ENCODE results near the gene CHCHD3.

CHCHD3 gene

DNA sequence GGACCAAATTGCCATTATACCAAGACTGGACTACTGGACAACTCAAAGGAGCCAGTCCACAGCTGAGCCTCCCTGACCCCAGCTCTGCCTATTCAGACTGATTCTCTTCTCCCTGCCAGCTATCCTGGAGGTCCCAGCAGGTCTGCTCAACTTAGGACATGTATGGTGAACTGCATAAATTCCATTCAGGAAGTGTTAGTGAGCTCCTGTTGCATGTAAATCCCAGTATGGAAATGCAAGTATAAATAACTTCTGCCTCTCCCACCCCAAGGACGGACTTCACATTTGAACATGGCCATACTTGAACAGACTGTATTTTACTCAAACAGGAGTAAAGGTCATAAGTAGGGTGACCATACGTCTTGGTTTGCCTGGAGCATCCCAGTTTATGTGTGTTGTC is 128.4 kb downstream of the CHCHD3 start:
- Histone ChIP-seq H3K36me3 (peaks cover 23 to 83% (median 45%) of the 10 kb centered on the region in 11 experiments; a peak in 21 of 22 replicates), H3K4me2 (no peak overlapping the region), H3K27me3 (no peaks in the 10 kb centered on the region), H3K27ac (no peak overlapping the region), H3K9ac (no peak overlapping the region), H3K4me3 (no peak overlapping the region), H3K9me3 (replicated peaks in 1 of 11) (peaks cover 0 to 9% (median 0%) of the 10 kb centered on the region in 11 experiments; a peak in 5 of 22 replicates), H3K4me1 (no peaks in the 10 kb centered on the region), H4K20me1 (peaks cover 0 to 12% (median 4%) of the 10 kb centered on the region in 11 experiments; a peak in 8 of 22 replicates)
- no peak for TF ChIP-seq Cebpa-rat (IDR thresholded peaks at IDR 0.05)

- peaks cover 13 to 63% (median 31%) of the 10 kb centered on the region in 11 experiments for H3K36me3 ChIP-seq
- no peaks in the 10 kb centered on the region for H3K27me3 ChIP-seq
- no peak overlapping the region for H3K27ac ChIP-seq
- no peak overlapping the region for H3K4me2 ChIP-seq
- no peak overlapping the region for H3K9ac ChIP-seq
- peaks cover 0 to 11% (median 4%) of the 10 kb centered on the region in 11 experiments; a peak in 8 of 22 replicates for H4K20me1 ChIP-seq
- H3K4me1 ChIP-seq = no peaks in the 10 kb centered on the region
- no peaks in the 10 kb centered on the region for H3K9me3 ChIP-seq (replicated peaks in 1 of 11)
- no peak overlapping the region for H3K4me3 ChIP-seq
- TF ChIP-seq Cebpa-rat (IDR thresholded peaks at IDR 0.05) = no peak
These were observed 131.2 kb downstream of the CHCHD3 start for GRCh38 chr7:132950725-132951124.

DNA sequence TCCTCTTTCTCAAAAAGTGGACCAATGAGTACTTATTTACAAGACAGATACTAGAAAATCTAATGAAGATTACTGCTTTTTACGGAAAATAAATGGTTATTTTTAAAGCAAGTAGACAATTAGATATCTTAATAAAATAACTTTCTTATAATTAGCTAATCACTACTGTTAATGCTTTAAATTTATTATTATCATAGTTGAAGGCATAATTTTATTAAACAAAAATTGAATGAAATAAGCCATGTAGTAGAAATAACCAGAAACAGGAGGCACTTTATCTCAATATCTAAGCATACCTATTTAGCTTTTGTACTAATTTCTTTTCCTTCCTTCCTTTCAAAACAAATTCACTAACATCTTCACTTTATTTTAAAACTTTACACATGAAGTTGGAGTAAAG is 134.9 kb downstream of the CHCHD3 start:
- H4K20me1 ChIP-seq = peaks cover 0 to 5% (median 0%) of the 10 kb centered on the region in 11 experiments; a peak in 5 of 22 replicates

DNA sequence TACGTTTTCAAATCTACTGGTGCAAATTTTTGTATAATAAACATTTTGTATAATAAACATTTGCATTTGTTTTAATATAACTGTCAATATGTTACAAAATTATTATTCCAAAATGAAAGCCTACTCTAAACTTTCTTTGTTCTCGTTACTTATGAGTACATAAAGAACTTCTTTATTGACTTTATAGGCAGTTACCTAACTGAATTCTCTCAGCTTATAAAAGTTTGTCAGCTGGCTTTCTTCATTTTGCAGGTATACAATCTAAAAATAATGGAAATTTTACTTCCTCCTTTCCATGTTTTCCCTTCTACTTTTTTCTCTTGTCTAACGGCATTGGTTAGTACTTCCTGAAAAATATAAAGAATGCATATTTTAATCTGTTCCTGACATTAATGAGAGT is 137.1 kb downstream of the CHCHD3 start:
- Histone ChIP-seq H3K27ac (no peak overlapping the region), H3K36me3 (peaks cover 7 to 29% (median 17%) of the 10 kb centered on the region in 11 experiments; a peak in 19 of 22 replicates), H3K4me3 (no peak overlapping the region), H3K4me1 (peaks cover 0 to 17% (median 3%) of the 10 kb centered on the region in 10 experiments; a peak in 8 of 20 replicates), H3K9ac (no peak overlapping the region), H3K9me3 (replicated peaks in 1 of 11) (no peaks in the 10 kb centered on the region; a peak in 2 of 22 replicates), H3K27me3 (no peaks in the 10 kb centered on the region), H3K4me2 (no peak overlapping the region), H4K20me1 (peaks cover 0 to 5% (median 0%) of the 10 kb centered on the region in 11 experiments; a peak in 1 of 22 replicates)
- TF ChIP-seq Cebpa-rat (IDR thresholded peaks at IDR 0.05) = no peak

More for the DNA sequence above, 134.9 kb downstream of the CHCHD3 start:
- Histone ChIP-seq H3K9me3 (replicated peaks in 1 of 11) (no peaks in the 10 kb centered on the region), H3K4me1 (peaks cover 0 to 7% (median 0%) of the 10 kb centered on the region in 10 experiments; a peak in 4 of 20 replicates), H3K36me3 (peaks cover 3 to 31% (median 15%) of the 10 kb centered on the region in 11 experiments; a peak in 19 of 22 replicates), H3K4me2 (no peak overlapping the region), H3K27me3 (no peaks in the 10 kb centered on the region), H3K4me3 (no peak overlapping the region), H3K9ac (no peak overlapping the region), H3K27ac (no peak overlapping the region)
- no peak for TF ChIP-seq Cebpa-rat (IDR thresholded peaks at IDR 0.05)

DNA sequence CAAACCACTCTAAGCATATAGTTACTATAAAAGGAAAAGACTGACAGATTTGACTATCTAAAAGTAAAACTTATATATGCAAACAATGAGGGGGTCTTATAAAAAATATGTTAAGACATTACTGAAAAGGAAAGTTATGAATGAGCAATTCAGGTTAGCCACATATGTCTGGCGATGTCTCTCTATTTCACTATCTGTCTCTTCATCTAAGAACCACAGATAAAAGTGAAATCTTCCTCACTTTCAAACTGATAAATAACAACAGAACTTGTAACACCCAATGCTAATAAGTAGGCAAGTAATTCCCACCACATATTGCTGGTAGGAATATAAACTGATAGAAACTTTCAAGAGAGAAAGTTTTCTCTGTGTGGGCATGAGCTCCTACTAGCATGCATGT is 138.2 kb downstream of the CHCHD3 start:
- 0 out of 22 replicates have a peak, but pooled peaks cover 0 to 3% (median 0%) of the 10 kb centered on the region in 11 experiments for H4K20me1 ChIP-seq
- H3K4me3 ChIP-seq = no peak overlapping the region
- H3K4me2 ChIP-seq = no peak overlapping the region
- TF ChIP-seq Cebpa-rat (IDR thresholded peaks at IDR 0.05) = no peak
- peaks cover 0 to 17% (median 3%) of the 10 kb centered on the region in 10 experiments; a peak in 8 of 20 replicates for H3K4me1 ChIP-seq
- no peak overlapping the region for H3K9ac ChIP-seq
- peaks cover 0 to 30% (median 21%) of the 10 kb centered on the region in 11 experiments; a peak in 18 of 22 replicates for H3K36me3 ChIP-seq
- H3K27ac ChIP-seq = no peak overlapping the region
- no peaks in the 10 kb centered on the region; a peak in 2 of 22 replicates for H3K9me3 ChIP-seq (replicated peaks in 1 of 11)
- no peaks in the 10 kb centered on the region for H3K27me3 ChIP-seq

GRCh38 chr7:132942701-132943100 is 139.2 kb downstream of the CHCHD3 start:
- no peak for TF ChIP-seq Cebpa-rat (IDR thresholded peaks at IDR 0.05)
- no peak overlapping the region for H3K27ac ChIP-seq
- H3K36me3 ChIP-seq = peaks cover 0 to 32% (median 22%) of the 10 kb centered on the region in 11 experiments; a peak in 18 of 22 replicates
- H4K20me1 ChIP-seq = 0 out of 22 replicates have a peak, but pooled peaks cover 0 to 3% (median 0%) of the 10 kb centered on the region in 11 experiments
- no peaks in the 10 kb centered on the region for H3K27me3 ChIP-seq
- no peak overlapping the region for H3K4me2 ChIP-seq
- H3K4me1 ChIP-seq = peaks cover 0 to 17% (median 3%) of the 10 kb centered on the region in 10 experiments; a peak in 8 of 20 replicates
- no peaks in the 10 kb centered on the region; a peak in 2 of 22 replicates for H3K9me3 ChIP-seq (replicated peaks in 1 of 11)
- H3K9ac ChIP-seq = no peak overlapping the region
- H3K4me3 ChIP-seq = no peak overlapping the region

- H3K4me3 ChIP-seq = no peak overlapping the region
- no peaks in the 10 kb centered on the region for H3K27me3 ChIP-seq
- H3K27ac ChIP-seq = no peak overlapping the region
- H4K20me1 ChIP-seq = 0 out of 22 replicates have a peak, but pooled peaks cover 0 to 3% (median 0%) of the 10 kb centered on the region in 11 experiments
- peaks cover 0 to 17% (median 3%) of the 10 kb centered on the region in 10 experiments; a peak in 8 of 20 replicates for H3K4me1 ChIP-seq
- TF ChIP-seq Cebpa-rat (IDR thresholded peaks at IDR 0.05) = no peak
- H3K4me2 ChIP-seq = peak overlapping the region in 2 of 11 experiments; percentile 37 to 44; a peak in 5 of 22 replicates
- no peak overlapping the region for H3K9ac ChIP-seq
- H3K9me3 ChIP-seq (replicated peaks in 1 of 11) = no peaks in the 10 kb centered on the region; a peak in 2 of 22 replicates
- H3K36me3 ChIP-seq = peaks cover 0 to 32% (median 22%) of the 10 kb centered on the region in 11 experiments; a peak in 18 of 22 replicates
These were observed 140.0 kb downstream of the CHCHD3 start for GRCh38 chr7:132941905-132942304.

- no peaks in the 10 kb centered on the region for H3K27me3 ChIP-seq
- no peak overlapping the region for H3K4me3 ChIP-seq
- peaks cover 0 to 17% (median 3%) of the 10 kb centered on the region in 10 experiments; a peak in 8 of 20 replicates for H3K4me1 ChIP-seq
- H3K4me2 ChIP-seq = peak overlapping the region in 3 of 11 experiments; percentile 21 to 44 (median 37); a peak in 7 of 22 replicates
- H3K9ac ChIP-seq = no peak overlapping the region
- 0 out of 22 replicates have a peak, but pooled peaks cover 0 to 3% (median 0%) of the 10 kb centered on the region in 11 experiments for H4K20me1 ChIP-seq
- H3K36me3 ChIP-seq = peaks cover 0 to 32% (median 25%) of the 10 kb centered on the region in 11 experiments; a peak in 18 of 22 replicates
- H3K9me3 ChIP-seq (replicated peaks in 1 of 11) = peaks cover 0 to 3% (median 0%) of the 10 kb centered on the region in 11 experiments; a peak in 2 of 22 replicates
- TF ChIP-seq Cebpa-rat (IDR thresholded peaks at IDR 0.05) = no peak
- H3K27ac ChIP-seq = no peak overlapping the region
These were observed 140.5 kb downstream of the CHCHD3 start for GRCh38 chr7:132941428-132941827.

- H3K9ac ChIP-seq = no peak overlapping the region
- H3K27me3 ChIP-seq = no peaks in the 10 kb centered on the region
- TF ChIP-seq Cebpa-rat (IDR thresholded peaks at IDR 0.05) = no peak
- no peak overlapping the region for H3K27ac ChIP-seq
- peaks cover 0 to 12% (median 5%) of the 10 kb centered on the region in 11 experiments; a peak in 6 of 22 replicates for H3K9me3 ChIP-seq (replicated peaks in 1 of 11)
- 0 out of 22 replicates have a peak, but pooled peaks cover 0 to 3% (median 0%) of the 10 kb centered on the region in 11 experiments for H4K20me1 ChIP-seq
- H3K36me3 ChIP-seq = peaks cover 6 to 42% (median 28%) of the 10 kb centered on the region in 11 experiments; a peak in 21 of 22 replicates
- no peak overlapping the region for H3K4me2 ChIP-seq
- peaks cover 0 to 16% (median 3%) of the 10 kb centered on the region in 10 experiments; a peak in 8 of 20 replicates for H3K4me1 ChIP-seq
- no peak overlapping the region for H3K4me3 ChIP-seq
These were observed 141.8 kb downstream of the CHCHD3 start for GRCh38 chr7:132940084-132940483.
